Measurements from ENCODE around the gene RAB20.

DNA sequence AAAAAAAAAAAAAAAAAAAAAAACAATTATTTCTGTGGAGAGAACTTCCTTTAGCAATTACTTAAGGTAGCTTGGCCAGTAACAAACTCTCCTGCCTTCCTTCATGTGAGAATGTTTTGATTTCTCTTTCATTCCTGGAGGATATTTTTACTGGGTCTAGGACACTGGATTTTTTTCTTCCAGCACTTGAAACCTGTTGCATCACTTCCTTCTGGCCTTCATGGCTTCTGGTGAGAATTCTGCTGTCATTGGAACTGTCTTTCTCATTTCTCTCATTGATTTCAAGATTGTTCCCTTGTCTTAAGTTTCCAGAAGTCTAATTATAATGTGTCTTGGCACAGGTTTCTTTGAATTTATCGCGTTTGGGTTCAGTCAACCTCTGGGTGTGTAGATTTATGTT is 19.3 kb upstream of the RAB20 start:
- TF ChIP-seq, protein P1, sequence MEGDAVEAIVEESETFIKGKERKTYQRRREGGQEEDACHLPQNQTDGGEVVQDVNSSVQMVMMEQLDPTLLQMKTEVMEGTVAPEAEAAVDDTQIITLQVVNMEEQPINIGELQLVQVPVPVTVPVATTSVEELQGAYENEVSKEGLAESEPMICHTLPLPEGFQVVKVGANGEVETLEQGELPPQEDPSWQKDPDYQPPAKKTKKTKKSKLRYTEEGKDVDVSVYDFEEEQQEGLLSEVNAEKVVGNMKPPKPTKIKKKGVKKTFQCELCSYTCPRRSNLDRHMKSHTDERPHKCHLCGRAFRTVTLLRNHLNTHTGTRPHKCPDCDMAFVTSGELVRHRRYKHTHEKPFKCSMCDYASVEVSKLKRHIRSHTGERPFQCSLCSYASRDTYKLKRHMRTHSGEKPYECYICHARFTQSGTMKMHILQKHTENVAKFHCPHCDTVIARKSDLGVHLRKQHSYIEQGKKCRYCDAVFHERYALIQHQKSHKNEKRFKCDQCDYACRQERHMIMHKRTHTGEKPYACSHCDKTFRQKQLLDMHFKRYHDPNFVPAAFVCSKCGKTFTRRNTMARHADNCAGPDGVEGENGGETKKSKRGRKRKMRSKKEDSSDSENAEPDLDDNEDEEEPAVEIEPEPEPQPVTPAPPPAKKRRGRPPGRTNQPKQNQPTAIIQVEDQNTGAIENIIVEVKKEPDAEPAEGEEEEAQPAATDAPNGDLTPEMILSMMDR (conservative IDR thresholded peaks at IDR 0.05; ENCODE audit: low read depth, low read length) = no peak
- TF ChIP-seq EZH2 (IDR thresholded peaks at IDR 0.05; ENCODE audit: borderline replicate concordance, low read depth, low read length, poor library complexity, severe bottlenecking) = no peak
